IMR-90 (cell line): ENCODE results near the gene GALC. TPM values are rescaled to one million over a fixed set of nuclear protein-coding genes. Genes with fewer than 3 reads are reported as not detected.

ENCODE experiments used
- ATAC-seq: fragments of 200-7000 bp; cut with Tn5 transposase; 2 replicates; pipeline ENCODE4 v1.9.1; 2020; ENCODE audit warnings: low read depth, mild to moderate bottlenecking, moderate library complexity
- BruUV-seq: library from RNA; stranded (reverse); fragments of 400-500 nt; replicated peaks from 2 replicates; lab custom pipeline; 2021; lab: Mats Ljungman, UMichigan
- CTCF ChIA-PET: fragments of 300-600 bp; formaldehyde crosslinking; extraction: SDS; loops from one replicate; lab custom pipeline; 2021; ENCODE audit warnings: antibody characterized with exemption; lab: Yijun Ruan, JAX
- POLR2A ChIA-PET: fragments of 300-600 bp; sonication (Branson Sonifier 250); formaldehyde crosslinking; loops from one replicate; lab custom pipeline; 2022; ENCODE audit warnings: antibody characterized with exemption; ENCODE audit not compliant: unreplicated experiment; lab: Charles Lee
- DNase-seq: peaks from one replicate; pipeline ENCODE4 v3.0.0; 2013
- H2AFZ ChIP-seq: replicated peaks from 2 replicates; pipeline ENCODE3; 2013; ENCODE audit warnings: low read length, mild to moderate bottlenecking; ENCODE audit not compliant: poor library complexity
- H2AK5ac ChIP-seq: 2 replicates; pipeline ENCODE4 v1.6.1; 2013; ENCODE audit warnings: low read depth, low read length, inconsistent platforms
- H2AK9ac ChIP-seq: replicated peaks from 2 replicates; pipeline ENCODE3; 2013; ENCODE audit warnings: mild to moderate bottlenecking, low read depth, low read length, moderate library complexity; ENCODE audit not compliant: poor library complexity
- H2BK120ac ChIP-seq: 2 replicates; pipeline ENCODE4 v1.6.1; 2013; ENCODE audit warnings: low read depth, low read length, inconsistent platforms
- H2BK15ac ChIP-seq: 3 replicates; pipeline ENCODE4 v1.6.1; 2013; ENCODE audit warnings: low read depth, low read length, inconsistent platforms
- H2BK20ac ChIP-seq: 2 replicates; pipeline ENCODE4 v1.6.1; 2013; ENCODE audit warnings: low read depth, mild to moderate bottlenecking, inconsistent platforms, low read length, moderate library complexity
- H2BK5ac ChIP-seq: 2 replicates; pipeline ENCODE4 v1.6.1; 2013; ENCODE audit warnings: mild to moderate bottlenecking, low read depth, low read length, inconsistent platforms; ENCODE audit not compliant: poor library complexity, severe bottlenecking
- H3K14ac ChIP-seq: replicated peaks from 2 replicates; pipeline ENCODE4 v1.6.1; 2013; ENCODE audit warnings: low read depth, low read length, inconsistent platforms
- H3K18ac ChIP-seq: 2 replicates; pipeline ENCODE4 v1.6.1; 2013; ENCODE audit warnings: low read depth, low read length, control low read depth
- H3K23ac ChIP-seq: 2 replicates; pipeline ENCODE4 v1.6.1; 2013; ENCODE audit warnings: low read depth, low read length, inconsistent platforms
- H3K27ac ChIP-seq: 2 replicates; pipeline ENCODE4 v1.5.1; 2013; ENCODE audit warnings: mild to moderate bottlenecking, control low read depth, low read length; ENCODE audit not compliant: insufficient read depth
- H3K27me3 ChIP-seq: 2 replicates; pipeline ENCODE4 v1.6.1; 2013; ENCODE audit warnings: low read length; ENCODE audit not compliant: control insufficient read depth, insufficient read depth
- H3K36me3 ChIP-seq: 2 replicates; pipeline ENCODE4 v1.6.1; 2013; ENCODE audit warnings: low read length, mixed read lengths; ENCODE audit not compliant: control insufficient read depth, insufficient read depth
- H3K4ac ChIP-seq: 2 replicates; pipeline ENCODE4 v1.6.1; 2013; ENCODE audit warnings: low read depth, low read length, inconsistent platforms
- H3K4me1 ChIP-seq: 2 replicates; pipeline ENCODE4 v1.6.1; 2013; ENCODE audit warnings: low read length, mixed read lengths; ENCODE audit not compliant: control insufficient read depth, insufficient read depth
- H3K4me2 ChIP-seq: 2 replicates; pipeline ENCODE4 v1.6.1; 2013; ENCODE audit warnings: low read depth, mild to moderate bottlenecking, control low read depth, low read length, moderate library complexity
- H3K4me3 ChIP-seq: 2 replicates; pipeline ENCODE4 v1.5.1; 2013; ENCODE audit warnings: low read depth, mild to moderate bottlenecking, control low read depth, low read length, moderate library complexity; ENCODE audit not compliant: insufficient read depth
- H3K56ac ChIP-seq: 2 replicates; pipeline ENCODE4 v1.6.1; 2013; ENCODE audit warnings: low read length, inconsistent platforms; ENCODE audit not compliant: insufficient read depth; ENCODE audit errors: extremely low read depth
- H3K79me1 ChIP-seq, 2 experiments: 2 replicates each; pipeline ENCODE4 v1.6.1; 2013; ENCODE audit warnings: low read length in 2 of 2, inconsistent platforms in 1 of 2, low read depth in 1 of 2
- H3K9ac ChIP-seq: 2 replicates; pipeline ENCODE4 v1.6.1; 2013; ENCODE audit warnings: low read depth, low read length, control low read depth
- H3K9me1 ChIP-seq: 2 replicates; pipeline ENCODE4 v1.6.1; 2013; ENCODE audit warnings: low read length, inconsistent platforms; ENCODE audit not compliant: insufficient read depth
- H3K9me3 ChIP-seq: 2 replicates; pipeline ENCODE4 v1.6.1; 2013; ENCODE audit warnings: low read length; ENCODE audit not compliant: control insufficient read depth, insufficient read depth
- H4K20me1 ChIP-seq: 2 replicates; pipeline ENCODE4 v1.6.1; 2013; ENCODE audit warnings: low read length, inconsistent platforms; ENCODE audit not compliant: insufficient read depth
- H4K5ac ChIP-seq: 2 replicates; pipeline ENCODE4 v1.6.1; 2013; ENCODE audit warnings: mild to moderate bottlenecking, low read depth, low read length, control low read depth
- H4K8ac ChIP-seq, 2 experiments: 2 replicates each; pipeline ENCODE4 v1.6.1; 2013; ENCODE audit warnings: low read depth in 2 of 2, low read length in 2 of 2, control low read depth in 1 of 2, inconsistent platforms in 1 of 2
- H4K91ac ChIP-seq: 2 replicates; pipeline ENCODE4 v1.6.1; 2013; ENCODE audit warnings: low read depth, low read length, inconsistent platforms; ENCODE audit not compliant: insufficient read depth
- BHLHE40 ChIP-seq: fragments of 150-350 bp; IDR thresholded peaks from 2 replicates; pipeline ENCODE4 v1.6.1; 2016; ENCODE audit warnings: mild to moderate bottlenecking, low read depth, low read length
- MAFK ChIP-seq: IDR thresholded peaks from 2 replicates; pipeline ENCODE4 v1.6.1; 2012; ENCODE audit warnings: low read depth, low read length, improper control_type of control experiment
- POLR2A ChIP-seq: IDR thresholded peaks from 2 replicates; pipeline ENCODE4 v1.6.1; 2012; ENCODE audit warnings: mild to moderate bottlenecking, low read depth, low read length
- RCOR1 ChIP-seq: IDR thresholded peaks from 2 replicates; pipeline ENCODE4 v1.6.1; 2012; ENCODE audit warnings: mild to moderate bottlenecking, low read length, improper control_type of control experiment; ENCODE audit not compliant: insufficient replicate concordance
- RFX5 ChIP-seq: IDR thresholded peaks from 2 replicates; pipeline ENCODE4 v1.8.0; 2012; ENCODE audit warnings: low read depth, mild to moderate bottlenecking, low read length, moderate library complexity
- SMC3 ChIP-seq: fragments of 150-350 bp; IDR thresholded peaks from 2 replicates; pipeline ENCODE4 v1.6.1; 2016; ENCODE audit warnings: low read depth, mild to moderate bottlenecking, antibody characterized with exemption, low read length, moderate library complexity
- WGBS, 2 experiments: methylation state at CpG; one replicate each; pipeline versions ENCODE4 v1.1.5 to v1.1.7; 2013; ENCODE audit warnings: missing lambda C conversion rate in 2 of 2; ENCODE audit not compliant: insufficient read length in 1 of 2; ENCODE audit errors: extremely low coverage in 2 of 2; 5-methylcytosine and 5-hydroxymethylcytosine counted together
- dilution Hi-C: fragments of 300-500 bp; cut with HindIII; formaldehyde crosslinking; loops from one replicate; pipeline ENCODE4 v1.14.3; 2018; ENCODE audit warnings: low sequenced_read_pairs; ENCODE audit not compliant: unreplicated experiment
- in situ Hi-C: fragments of 300-500 bp; cut with MboI; formaldehyde crosslinking; loops from 3 replicates; pipeline ENCODE4 v1.14.3; 2019; ENCODE audit warnings: low sequenced_read_pairs, inconsistent platforms, mixed read lengths
- intact Hi-C: fragments of 100-400 bp; cut with micrococcal nuclease; formaldehyde crosslinking; loops from 2 replicates; pipeline ENCODE4 v1.10.0; 2022
- polyA plus RNA-seq, 3 experiments: library from polyadenylated mRNA; depleted of rRNA; stranded (reverse); fragments of >200 nt; gene quantifications; 2 replicates each; pipeline ENCODE4 v1.2.3, GENCODE V29; 2012; ENCODE audit warnings: low replicate concordance in 1 of 3
- total RNA-seq: library from RNA; depleted of rRNA; stranded (reverse); fragments of >200 nt; gene quantifications from 2 replicates; pipeline ENCODE4 v1.2.3, GENCODE V29; 2012

Gene GALC
- total and polyA plus RNA-seq, 2 of the 4 experiments (the other 2 are of a cell fraction): 6.3 to 7.9 TPM

GRCh38 chr14:87940894-87941293 is 52.1 kb downstream of the GALC start:
- Histone ChIP-seq H2AK5ac (no peak overlapping the region), H3K27ac (no peak overlapping the region), H2BK20ac (no peak overlapping the region), H3K4me3 (no peak overlapping the region), H3K4me2 (no peak overlapping the region), H3K4me1 (no peaks in the 10 kb centered on the region), H3K79me1 (no peaks in the 10 kb centered on the region), H4K8ac (no peak overlapping the region), H2BK5ac (no peak overlapping the region), H2BK120ac (no peak overlapping the region), H3K36me3 (no peaks in the 10 kb centered on the region; the same call in 1 of the 2 replicates), H4K5ac (no peak overlapping the region), H3K9me3 (no peaks in the 10 kb centered on the region), H4K20me1 (no peaks in the 10 kb centered on the region), H3K14ac (no peak overlapping the region), H3K9me1 (no peaks in the 10 kb centered on the region), H2AFZ (no peak overlapping the region), H2BK15ac (no peak overlapping the region), H3K9ac (no peak overlapping the region), H3K27me3 (no peaks in the 10 kb centered on the region), H4K91ac (no peak overlapping the region), H3K4ac (no peak overlapping the region), H3K56ac (no peak overlapping the region), H2AK9ac (no peak overlapping the region), H3K23ac (no peak overlapping the region), H3K18ac (no peak overlapping the region)
- intact Hi-C loops: loop anchor here (10.0 kb wide), 1 partner anchor 554 kb away; no protein-coding TSS in a partner anchor
- ChIA-PET CTCF (no interaction called here), POLR2A (no interaction called here)
- TF ChIP-seq BHLHE40 (no peak), RCOR1 (no peak), MAFK (no peak), POLR2A (no peak), RFX5 (no peak), SMC3 (no peak)
- in situ Hi-C loops: loop anchor here (10.0 kb wide), 2 partner anchors 234 to 444 kb away; partner anchors contain the start of gene SPATA7
- dilution Hi-C loops: no loop called here
- BruUV-seq: no TSS peak
- ATAC-seq: no peak
- WGBS, 2 experiments: no CpG with 5 or more reads among the region's 2 CpGs
- DNase-seq: no peak
